Measurements from ENCODE around the gene NPAS2.

NPAS2 gene

DNA sequence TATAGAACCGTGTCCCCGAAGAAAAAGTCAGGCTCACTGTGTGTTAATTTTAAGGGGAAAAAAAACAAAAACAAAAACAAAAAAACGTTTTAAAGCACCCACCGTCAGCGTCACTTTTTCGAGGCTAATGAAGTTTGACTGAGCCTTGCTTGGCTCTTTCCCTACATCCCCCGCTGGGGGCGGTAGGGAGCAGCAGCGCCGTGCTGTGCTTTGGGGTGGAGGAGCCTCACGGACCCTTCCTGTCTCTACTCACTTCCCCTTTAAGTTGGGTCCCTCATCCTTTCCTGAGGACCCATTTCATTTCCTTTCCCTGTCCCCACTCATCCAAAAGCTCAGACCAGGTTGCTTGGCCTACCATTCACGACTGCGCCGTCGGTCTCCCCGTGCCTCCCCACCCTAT lies 99.4 kb downstream of the NPAS2 start:
- no peak for DNase-seq

DNA sequence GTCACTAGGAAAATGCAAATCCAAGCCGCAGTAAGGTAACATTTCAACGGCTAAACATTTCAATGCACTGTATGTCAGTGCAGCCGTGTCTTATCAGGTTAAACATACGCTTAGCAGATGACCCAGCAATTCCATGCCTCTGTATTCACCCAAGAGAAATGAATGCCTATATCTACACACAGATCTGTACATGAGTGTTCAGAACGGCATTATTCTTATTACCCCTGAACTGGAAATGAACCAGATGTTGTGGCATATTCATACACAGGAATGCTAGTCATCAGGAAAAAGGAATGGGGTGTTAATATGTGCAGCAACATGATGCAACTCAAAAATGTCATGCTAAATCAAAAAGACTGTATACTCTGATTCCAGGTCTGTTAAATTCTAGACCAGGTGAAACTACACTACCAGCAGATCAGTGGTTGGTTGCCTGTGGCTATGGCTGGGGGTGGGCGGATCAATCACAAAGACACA lies 101.8 kb downstream of the NPAS2 start:
- DNase-seq, result no peak

DNA sequence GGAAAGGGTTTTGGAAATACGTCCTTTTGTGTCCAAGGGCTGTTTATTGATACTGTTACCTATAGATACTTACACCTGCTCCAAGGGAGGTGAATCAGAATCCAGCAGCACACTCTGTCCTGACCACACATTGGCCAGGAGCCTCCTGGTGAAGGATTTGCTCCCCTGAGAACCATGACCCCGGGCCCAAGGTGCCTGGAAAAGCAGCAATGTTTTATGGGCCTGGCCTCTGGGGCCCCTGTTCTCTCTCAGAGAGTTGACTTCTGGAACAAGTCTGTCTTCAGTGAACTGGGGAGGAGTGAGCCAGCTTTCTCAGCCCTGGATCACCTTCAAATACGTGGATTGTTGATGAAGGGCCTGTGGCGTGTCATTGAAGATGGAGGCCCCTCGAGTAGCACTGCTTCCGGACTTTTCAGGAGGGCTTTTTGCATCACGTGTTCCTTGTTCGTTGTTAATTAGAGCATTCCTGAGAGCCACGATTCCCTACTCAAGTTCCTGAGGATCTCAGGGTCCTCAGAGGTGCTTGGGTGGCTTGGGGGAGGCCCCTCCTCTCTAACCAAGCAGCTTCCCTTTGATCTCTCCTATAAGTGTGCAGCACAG lies 103.6 kb downstream of the NPAS2 start:
- DNase-seq, result no peak

DNA sequence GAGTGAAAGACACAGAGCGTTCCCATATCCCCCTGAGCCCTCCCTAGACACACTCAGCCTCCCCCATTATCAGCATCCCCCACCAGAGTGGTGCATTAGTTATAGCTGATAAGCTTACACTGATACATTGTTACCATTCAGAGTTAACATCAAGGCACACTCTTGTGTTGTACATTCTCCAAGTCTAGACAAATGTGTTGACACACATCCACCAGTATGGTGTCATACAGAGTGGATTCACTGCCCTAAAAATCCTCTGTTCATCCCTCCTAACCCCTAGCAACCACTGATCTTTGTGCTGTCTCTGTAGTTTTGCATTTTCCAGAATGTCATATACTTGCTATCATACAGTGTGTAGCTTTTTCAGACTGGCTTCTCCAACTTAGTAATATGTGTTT lies 104.2 kb downstream of the NPAS2 start:
- no peak for DNase-seq

- DNase-seq, result no peak
These were observed 104.8 kb downstream of the NPAS2 start for GRCh38 chr2:100924520-100925451.

- no peak for DNase-seq
These were observed 108.3 kb downstream of the NPAS2 start for GRCh38 chr2:100928235-100928634.

GRCh38 chr2:100929147-100929546 lies 109.2 kb downstream of the NPAS2 start:
- DNase-seq, result no peak

DNA sequence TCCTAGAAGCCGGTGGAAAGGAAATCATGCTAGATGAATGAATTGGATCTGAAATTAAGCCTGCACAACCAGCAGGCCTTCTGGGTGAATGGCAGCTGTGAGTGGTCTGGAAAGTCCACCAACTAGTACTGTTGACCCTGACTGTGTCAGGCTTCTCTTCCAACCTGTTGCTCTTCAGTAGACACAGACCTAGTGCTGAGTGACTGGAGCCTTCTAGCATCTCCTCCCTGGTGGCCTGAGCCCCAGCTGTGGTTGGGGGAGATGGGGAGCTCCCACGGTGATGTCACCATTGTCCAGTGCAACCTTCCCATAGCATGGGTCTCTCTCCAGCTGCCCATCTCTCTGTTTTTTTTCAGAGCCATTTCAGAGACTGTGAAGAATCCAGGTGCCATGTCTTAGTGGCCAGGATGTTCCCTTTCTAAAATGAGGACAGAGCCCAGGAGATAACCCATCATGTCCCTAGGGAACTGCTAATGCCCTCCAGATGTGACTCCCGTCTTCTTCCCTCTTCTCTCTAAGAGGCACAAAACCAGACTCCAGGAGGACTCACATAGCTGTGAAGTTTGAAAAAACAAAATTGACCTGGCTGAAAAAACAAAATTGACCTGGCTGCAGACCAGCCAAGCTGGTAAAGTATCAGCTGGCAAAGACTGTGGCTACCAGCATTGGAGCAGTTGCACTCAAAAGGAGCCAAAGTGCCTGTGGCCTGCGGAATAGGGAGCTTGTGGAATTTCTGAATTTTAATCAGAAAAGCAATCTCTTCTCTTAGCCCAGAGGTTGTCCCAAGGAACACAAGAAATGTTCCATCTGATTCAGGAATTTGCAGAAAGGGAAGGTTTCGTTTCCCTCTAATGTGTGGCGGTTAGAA lies 114.8 kb downstream of the NPAS2 start:
- DNase-seq, result no peak

DNA sequence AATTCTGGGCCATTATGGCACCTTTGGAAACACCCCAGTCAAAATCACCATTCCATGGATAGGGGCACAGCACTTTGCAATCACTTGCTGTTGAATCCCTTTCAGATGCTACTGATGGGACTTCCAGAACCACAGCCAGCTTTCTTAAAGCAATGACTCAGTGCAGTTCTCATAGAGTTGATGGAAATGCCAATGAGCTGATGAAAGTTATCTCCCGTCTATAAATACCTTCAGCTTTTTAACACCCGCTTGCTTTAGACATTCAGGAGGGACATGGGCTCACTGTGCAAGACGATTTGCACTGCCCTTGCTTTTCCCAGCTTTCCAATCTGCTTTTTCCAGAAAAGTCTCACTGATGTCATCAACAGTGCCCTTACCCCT lies 115.4 kb downstream of the NPAS2 start:
- no peak for DNase-seq

GRCh38 chr2:100936070-100936741 lies 116.3 kb downstream of the NPAS2 start:
- DNase-seq, result no peak

- no peak for DNase-seq
These were observed 117.1 kb downstream of the NPAS2 start for GRCh38 chr2:100936972-100937542.

- DNase-seq, result no peak
These were observed 118.4 kb downstream of the NPAS2 start for GRCh38 chr2:100938031-100939026.

- DNase-seq, result no peak
These were observed 119.5 kb downstream of the NPAS2 start for GRCh38 chr2:100939445-100939844.

DNA sequence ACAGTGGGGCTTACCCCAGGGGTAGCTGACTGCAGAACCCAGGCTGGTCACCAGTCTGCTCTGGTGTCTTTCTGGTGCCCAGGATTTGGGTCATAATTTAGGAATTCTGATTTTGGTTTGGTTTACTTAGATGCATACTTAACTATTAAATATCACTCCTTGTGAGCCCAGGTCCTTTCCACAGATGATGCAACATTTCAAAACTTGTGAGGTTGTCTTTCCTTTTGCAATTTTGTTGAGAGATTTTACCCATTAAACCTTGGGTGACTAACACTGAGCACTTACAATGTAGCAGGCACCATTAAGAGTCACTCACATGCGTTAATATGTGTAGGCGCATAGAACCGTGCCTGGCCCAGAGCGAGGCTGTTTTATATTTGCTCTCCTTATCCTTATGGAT lies 120.3 kb downstream of the NPAS2 start:
- DNase-seq, result no peak

- DNase-seq, result no peak
These were observed 121.1 kb downstream of the NPAS2 start for GRCh38 chr2:100940766-100941645.

- no peak for DNase-seq
These were observed 121.8 kb downstream of the NPAS2 start for GRCh38 chr2:100941646-100942240.

DNA sequence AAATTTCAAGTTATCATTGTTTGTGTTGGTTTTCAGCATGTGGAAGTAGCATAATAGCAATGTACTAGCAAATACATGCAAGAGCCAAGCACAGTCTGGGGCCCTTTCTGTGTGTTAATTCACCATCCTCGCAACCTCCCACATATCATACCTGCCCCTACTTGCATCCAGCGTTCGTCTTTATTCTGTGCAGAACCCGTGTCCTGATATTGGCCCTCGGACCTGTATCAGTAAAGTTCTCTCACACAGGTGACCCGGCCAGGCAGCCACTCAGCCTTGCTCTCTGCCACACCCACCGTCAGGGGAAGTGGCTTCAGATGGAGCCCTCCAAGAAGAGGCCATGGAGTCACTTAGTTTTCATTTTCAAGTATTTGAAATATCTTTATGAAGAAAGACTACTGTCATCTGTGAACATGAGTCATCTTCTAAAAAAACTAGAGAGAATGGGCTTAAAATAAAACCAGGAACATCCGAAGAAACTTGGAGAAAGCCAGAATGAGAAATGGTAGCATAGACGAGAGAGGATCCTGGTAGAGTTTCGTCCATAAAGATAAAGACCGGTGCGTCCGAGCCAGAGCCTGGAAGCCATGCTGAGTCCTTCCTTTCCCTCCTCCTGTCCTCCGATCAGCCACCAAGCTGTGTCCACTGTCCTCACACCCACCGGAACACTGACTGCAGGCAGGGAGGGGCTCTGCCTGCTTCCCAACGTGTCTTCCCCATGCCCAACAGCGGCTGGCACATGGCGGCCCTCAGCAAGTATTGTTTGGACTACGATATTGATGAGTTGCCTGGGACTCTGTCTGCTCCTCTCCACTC lies 124.9 kb downstream of the NPAS2 start:
- DNase-seq, result no peak

DNA sequence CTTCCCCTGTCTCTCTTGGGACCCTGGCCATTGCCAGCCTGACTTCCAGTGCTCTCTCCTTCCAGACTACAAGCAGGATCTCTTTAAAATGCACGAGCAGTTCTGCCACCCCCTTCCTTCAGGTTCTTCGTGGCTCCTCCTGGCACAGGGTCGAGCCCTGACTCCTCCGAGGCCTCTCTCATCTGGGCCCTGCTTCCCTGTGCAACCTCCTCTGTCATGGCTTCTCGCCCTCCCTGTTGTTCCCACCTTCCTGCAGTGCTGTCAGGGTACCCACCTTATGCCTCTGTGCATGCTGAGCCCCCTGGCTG lies 125.4 kb downstream of the NPAS2 start:
- no peak for DNase-seq
